SH-SY5Y (cell line): ENCODE results near the gene ZNF763.

Experiments
- GATA2 ChIP-seq: IDR thresholded peaks from 2 replicates; pipeline ENCODE4 v1.6.1; 2011; ENCODE audit warnings: mild to moderate bottlenecking, low read depth, low read length
- GATA3 ChIP-seq: IDR thresholded peaks from 2 replicates; pipeline ENCODE4 v1.6.1; 2011; ENCODE audit warnings: low read depth, mild to moderate bottlenecking, low read length, moderate library complexity

- TF ChIP-seq GATA3 (no peak), GATA2 (no peak)
These were observed 8.4 kb downstream of the ZNF763 start for GRCh38 chr19:11973019-11973810.
